ENCODE results near the gene RIN1. TPM values are rescaled to one million over a fixed set of nuclear protein-coding genes. Genes with fewer than 3 reads are reported as not detected.

Gene RIN1
- total and polyA plus RNA-seq, 9 of the 15 experiments (the other 6 are each of a cell fraction or from before 2014, with no cell fraction given): 0.01 to 1.2 (median 0.45) TPM; not detected in 1

- TF ChIP-seq ARID4B (CRISPR knock-in tag; IDR thresholded peaks at IDR 0.05): no peak
- no peak for TF ChIP-seq KDM2B (CRISPR knock-in tag; IDR thresholded peaks at IDR 0.05)
- TF ChIP-seq HDAC6 (IDR thresholded peaks at IDR 0.05; ENCODE audit: low read depth, low read length): no peak
- TF ChIP-seq POLR3G (IDR thresholded peaks at IDR 0.05; ENCODE audit: extremely low read depth, insufficient read length, insufficient replicate concordance): no peak
- TF ChIP-seq ZNF609 (CRISPR knock-in tag; IDR thresholded peaks at IDR 0.05; ENCODE audit: borderline replicate concordance): no peak
- TF ChIP-seq, protein P1, sequence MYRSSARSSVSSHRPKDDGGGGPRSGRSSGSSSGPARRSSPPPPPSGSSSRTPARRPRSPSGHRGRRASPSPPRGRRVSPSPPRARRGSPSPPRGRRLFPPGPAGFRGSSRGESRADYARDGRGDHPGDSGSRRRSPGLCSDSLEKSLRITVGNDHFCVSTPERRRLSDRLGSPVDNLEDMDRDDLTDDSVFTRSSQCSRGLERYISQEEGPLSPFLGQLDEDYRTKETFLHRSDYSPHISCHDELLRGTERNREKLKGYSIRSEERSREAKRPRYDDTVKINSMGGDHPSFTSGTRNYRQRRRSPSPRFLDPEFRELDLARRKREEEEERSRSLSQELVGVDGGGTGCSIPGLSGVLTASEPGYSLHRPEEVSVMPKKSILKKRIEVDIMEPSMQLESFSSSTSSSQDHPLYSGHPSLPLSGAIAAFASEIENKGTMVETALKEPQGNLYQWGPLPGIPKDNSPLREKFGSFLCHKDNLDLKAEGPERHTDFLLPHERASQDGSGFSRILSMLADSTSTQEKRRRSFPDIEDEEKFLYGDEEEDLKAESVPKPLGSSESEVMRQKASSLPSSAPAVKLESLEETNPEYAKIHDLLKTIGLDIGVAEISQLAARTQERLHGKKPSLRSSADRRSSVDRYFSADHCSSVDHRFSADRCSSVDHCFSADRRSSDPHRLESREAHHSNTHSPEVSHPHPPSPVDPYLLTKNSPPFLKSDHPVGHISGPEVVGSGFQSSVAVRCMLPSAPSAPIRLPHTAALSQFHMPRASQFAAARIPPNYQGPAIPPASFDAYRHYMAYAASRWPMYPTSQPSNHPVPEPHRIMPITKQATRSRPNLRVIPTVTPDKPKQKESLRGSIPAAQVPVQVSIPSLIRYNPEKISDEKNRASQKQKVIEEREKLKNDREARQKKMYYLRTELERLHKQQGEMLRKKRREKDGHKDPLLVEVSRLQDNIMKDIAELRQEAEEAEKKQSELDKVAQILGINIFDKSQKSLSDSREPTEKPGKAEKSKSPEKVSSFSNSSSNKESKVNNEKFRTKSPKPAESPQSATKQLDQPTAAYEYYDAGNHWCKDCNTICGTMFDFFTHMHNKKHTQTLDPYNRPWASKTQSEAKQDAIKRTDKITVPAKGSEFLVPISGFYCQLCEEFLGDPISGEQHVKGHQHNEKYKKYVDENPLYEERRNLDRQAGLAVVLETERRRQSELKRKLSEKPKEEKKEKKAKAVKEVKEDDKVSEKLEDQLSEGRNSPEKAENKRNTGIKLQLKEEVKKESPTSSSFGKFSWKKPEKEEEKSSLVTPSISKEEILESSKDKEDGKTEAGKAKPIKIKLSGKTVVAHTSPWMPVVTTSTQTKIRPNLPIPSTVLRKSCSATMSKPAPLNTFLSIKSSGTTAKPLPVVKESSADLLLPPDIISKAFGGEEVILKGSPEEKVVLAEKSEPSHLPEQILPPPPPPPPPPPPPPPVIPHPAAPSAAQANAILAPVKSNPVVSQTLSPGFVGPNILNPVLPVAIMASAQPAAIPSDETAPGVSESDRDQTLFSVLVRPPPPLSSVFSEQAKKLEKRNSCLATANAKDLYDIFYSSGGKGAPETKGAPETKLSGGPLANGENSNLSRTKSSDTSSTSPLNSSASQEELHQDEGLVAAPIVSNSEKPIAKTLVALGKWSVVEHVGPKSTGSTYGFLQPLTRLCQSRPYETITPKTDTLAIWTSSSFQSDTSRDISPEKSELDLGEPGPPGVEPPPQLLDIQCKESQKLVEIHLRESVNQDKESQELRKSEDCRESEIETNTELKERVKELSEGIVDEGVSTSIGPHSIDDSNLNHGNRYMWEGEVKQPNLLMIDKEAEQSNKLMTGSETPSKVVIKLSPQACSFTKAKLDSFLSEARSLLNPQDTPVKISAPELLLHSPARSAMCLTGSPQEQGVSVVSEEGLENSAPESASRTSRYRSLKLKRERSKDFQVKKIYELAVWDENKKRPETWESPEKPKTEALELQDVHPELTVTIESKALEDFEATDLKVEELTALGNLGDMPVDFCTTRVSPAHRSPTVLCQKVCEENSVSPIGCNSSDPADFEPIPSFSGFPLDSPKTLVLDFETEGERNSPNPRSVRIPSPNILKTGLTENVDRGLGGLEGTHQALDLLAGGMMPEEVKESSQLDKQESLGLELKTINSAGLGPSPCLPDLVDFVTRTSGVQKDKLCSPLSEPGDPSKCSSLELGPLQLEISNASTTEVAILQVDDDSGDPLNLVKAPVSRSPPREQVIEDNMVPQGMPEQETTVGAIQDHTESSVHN (IDR thresholded peaks at IDR 0.05; ENCODE audit: borderline replicate concordance in 1 of 2, low read depth in 1 of 2): no peak
- TF ChIP-seq SNAPC5 (CRISPR knock-in tag; IDR thresholded peaks at IDR 0.05): no peak
- TF ChIP-seq TCFL5 (CRISPR knock-in tag; conservative IDR thresholded peaks at IDR 0.05): no peak
- TF ChIP-seq NCOA6 (IDR thresholded peaks at IDR 0.05): no peak
- no peak for TF ChIP-seq RFX5 (IDR thresholded peaks at IDR 0.05; ENCODE audit: low read depth, low read length)
These were observed 25.3 kb upstream of the RIN1 start (continued) for GRCh38 chr11:66361502-66361941.

All from K562 (cell line).